Gastroesophageal sphincter (tissue), 4 donors: ENCODE results near the gene DMRTB1. TPM values are rescaled to one million over a fixed set of nuclear protein-coding genes. Genes with fewer than 3 reads are reported as not detected.

Experiments
- ATAC-seq: fragments of 150-250 bp; one replicate; pipeline ENCODE4 v1.9.1; 2016; ENCODE audit warnings: mild to moderate bottlenecking, moderate library complexity
- H3K27ac ChIP-seq, 4 donors: fragments of 200-600 bp; sonication (generic) in 3 of 4; 1 replicate in 3 of 4; 2 replicates in 1 of 4; pipeline ENCODE4 v1.5.1; 2016 to 2019
- H3K27me3 ChIP-seq: fragments of 200-600 bp; sonication (generic); one replicate; pipeline ENCODE4 v1.5.1; 2019
- H3K36me3 ChIP-seq, 2 donors: fragments of 200-600 bp; sonication (generic); one replicate each; pipeline ENCODE4 v1.5.1; 2019; ENCODE audit warnings: control low read depth in 1 of 2
- H3K4me1 ChIP-seq, 3 donors: fragments of 200-600 bp; sonication (generic); 1 replicate in 2 of 3; 2 replicates in 1 of 3; pipeline ENCODE4 v1.5.1; 2016 to 2019; ENCODE audit warnings: control low read depth in 2 of 3
- H3K4me3 ChIP-seq, 2 donors: fragments of 200-600 bp; sonication (generic); one replicate each; pipeline ENCODE4 v1.5.1; 2019; ENCODE audit warnings: mild to moderate bottlenecking in 1 of 2, moderate library complexity in 1 of 2
- H3K9me3 ChIP-seq, 3 donors: fragments of 200-600 bp; sonication (generic); one replicate each; pipeline ENCODE4 v1.5.1; 2017 to 2019; ENCODE audit warnings: control low read depth in 2 of 3
- EP300 ChIP-seq: sonication (generic); formaldehyde crosslinking; IDR thresholded peaks from one replicate; pipeline ENCODE4 v1.6.1; 2017; ENCODE audit warnings: antibody characterized with exemption, mild to moderate bottlenecking
- POLR2A ChIP-seq, 2 donors: fragments of 450-650 bp; IDR thresholded peaks; one replicate each; pipeline ENCODE4 v1.6.1; 2017; ENCODE audit warnings: antibody characterized with exemption in 2 of 2, mild to moderate bottlenecking in 2 of 2, moderate library complexity in 1 of 2
- POLR2AphosphoS5 ChIP-seq: sonication (generic); formaldehyde crosslinking; IDR thresholded peaks from one replicate; pipeline ENCODE4 v1.6.1; 2017; ENCODE audit warnings: antibody characterized with exemption
- WGBS, 2 donors: methylation state at CpG; one replicate each; pipeline ENCODE4 v1.1.5; 2018; ENCODE audit warnings: low coverage in 1 of 2; 5-methylcytosine and 5-hydroxymethylcytosine counted together
- total RNA-seq, 4 donors: library from RNA; depleted of rRNA; stranded (reverse); fragments of >200 nt; gene quantifications; one replicate each; pipeline ENCODE4 v1.1.0, GENCODE V29; 2016
- TF ChIP-seq, protein P1 (sequence below), 4 experiments: fragments of 200-600 bp in 2 of 4; fragments of 450-650 bp in 2 of 4; sonication (generic) in 1 of 4; IDR thresholded peaks; one replicate each; pipeline ENCODE4 v1.5.1; 2017 to 2019; ENCODE audit warnings: antibody characterized with exemption in 4 of 4, mild to moderate bottlenecking in 2 of 4, moderate library complexity in 2 of 4

DMRTB1 gene
- total RNA-seq, 4 donors from 2014 or later, result not detected

GRCh38 chr1:53421208-53421607, 38.0 kb upstream of the DMRTB1 start:
- no peak overlapping the region for H3K4me3 ChIP-seq
- 100% methylated on average over 1 of the region's 1 CpG; no CpG with 5 or more reads in 1 of the 2 donors for WGBS, 2 donors
- no peaks in the 10 kb centered on the region for H3K36me3 ChIP-seq
- ATAC-seq, result no peak
- no peak overlapping the region for H3K27ac ChIP-seq
- TF ChIP-seq POLR2A (IDR thresholded peaks at IDR 0.05), result no peak
- no peak for TF ChIP-seq POLR2AphosphoS5
- TF ChIP-seq, protein P1, sequence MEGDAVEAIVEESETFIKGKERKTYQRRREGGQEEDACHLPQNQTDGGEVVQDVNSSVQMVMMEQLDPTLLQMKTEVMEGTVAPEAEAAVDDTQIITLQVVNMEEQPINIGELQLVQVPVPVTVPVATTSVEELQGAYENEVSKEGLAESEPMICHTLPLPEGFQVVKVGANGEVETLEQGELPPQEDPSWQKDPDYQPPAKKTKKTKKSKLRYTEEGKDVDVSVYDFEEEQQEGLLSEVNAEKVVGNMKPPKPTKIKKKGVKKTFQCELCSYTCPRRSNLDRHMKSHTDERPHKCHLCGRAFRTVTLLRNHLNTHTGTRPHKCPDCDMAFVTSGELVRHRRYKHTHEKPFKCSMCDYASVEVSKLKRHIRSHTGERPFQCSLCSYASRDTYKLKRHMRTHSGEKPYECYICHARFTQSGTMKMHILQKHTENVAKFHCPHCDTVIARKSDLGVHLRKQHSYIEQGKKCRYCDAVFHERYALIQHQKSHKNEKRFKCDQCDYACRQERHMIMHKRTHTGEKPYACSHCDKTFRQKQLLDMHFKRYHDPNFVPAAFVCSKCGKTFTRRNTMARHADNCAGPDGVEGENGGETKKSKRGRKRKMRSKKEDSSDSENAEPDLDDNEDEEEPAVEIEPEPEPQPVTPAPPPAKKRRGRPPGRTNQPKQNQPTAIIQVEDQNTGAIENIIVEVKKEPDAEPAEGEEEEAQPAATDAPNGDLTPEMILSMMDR (IDR thresholded peaks at IDR 0.05), result no peak
- TF ChIP-seq EP300, result no peak
- peaks cover 51% of the 10 kb centered on the region for H3K27me3 ChIP-seq
- H3K4me1 ChIP-seq, result peaks cover 0 to 23% (median 0%) of the 10 kb centered on the region in 3 donors
- H3K9me3 ChIP-seq, result peaks cover 0 to 5% (median 0%) of the 10 kb centered on the region in 3 donors

DNA sequence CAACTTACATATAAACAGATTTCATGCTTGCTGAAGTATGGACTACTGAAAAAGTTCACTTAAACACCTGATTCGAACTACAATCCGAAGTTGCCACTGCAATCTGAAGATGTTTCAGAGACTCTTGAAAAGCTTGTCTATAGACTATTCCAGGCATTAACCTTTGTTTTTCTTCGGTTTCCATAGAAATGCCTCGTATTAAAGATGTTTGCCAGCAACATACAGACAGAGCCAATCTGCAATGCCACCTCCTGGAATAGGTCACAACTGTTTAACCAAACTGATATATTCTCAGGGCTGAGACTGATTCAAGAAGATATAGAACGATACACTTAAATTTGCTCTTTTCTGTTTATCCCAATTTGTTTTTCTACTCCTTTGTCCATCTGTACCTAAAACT, 28.9 kb upstream of the DMRTB1 start:
- peaks cover 28% of the 10 kb centered on the region for H3K27me3 ChIP-seq
- no peaks in the 10 kb centered on the region for H3K9me3 ChIP-seq
- no peaks in the 10 kb centered on the region for H3K4me1 ChIP-seq
- no peak overlapping the region for H3K27ac ChIP-seq
- TF ChIP-seq, protein P1 (IDR thresholded peaks at IDR 0.05), result no peak
- no peak for ATAC-seq
- H3K36me3 ChIP-seq, result no peaks in the 10 kb centered on the region
- H3K4me3 ChIP-seq, result no peak overlapping the region
- WGBS, 2 donors, result 39 to 54% methylated on average over 5 of the region's 5 CpGs

GRCh38 chr1:53430779-53431178, 28.4 kb upstream of the DMRTB1 start:
- H3K36me3 ChIP-seq, result no peaks in the 10 kb centered on the region
- no peaks in the 10 kb centered on the region for H3K9me3 ChIP-seq
- no peak for ATAC-seq
- H3K4me3 ChIP-seq, result no peak overlapping the region
- TF ChIP-seq, protein P1 (IDR thresholded peaks at IDR 0.05), result no peak
- no peak for TF ChIP-seq EP300
- TF ChIP-seq POLR2AphosphoS5, result no peak
- TF ChIP-seq POLR2A (IDR thresholded peaks at IDR 0.05), result no peak
- no peak overlapping the region for H3K27ac ChIP-seq
- no peaks in the 10 kb centered on the region for H3K4me1 ChIP-seq
- peaks cover 24% of the 10 kb centered on the region for H3K27me3 ChIP-seq

DNA sequence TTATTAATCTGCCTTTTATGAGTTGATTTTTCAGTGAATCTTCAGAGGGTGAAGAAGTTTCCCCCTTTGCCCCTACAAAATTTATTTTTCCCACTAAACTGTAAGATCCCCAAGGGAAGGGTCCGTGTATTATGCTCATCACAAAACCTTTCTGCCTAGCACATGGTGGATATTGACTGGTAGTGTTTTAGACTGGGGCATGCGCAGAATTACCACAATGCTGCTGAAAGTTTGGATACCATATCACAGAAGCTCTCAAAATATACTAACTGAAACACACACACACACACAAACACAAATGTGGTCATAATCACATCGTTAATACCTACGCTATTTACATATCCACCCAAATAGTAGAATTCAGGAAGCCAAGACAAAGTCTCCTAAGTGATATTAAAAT, 28.0 kb upstream of the DMRTB1 start:
- WGBS, 2 donors, result 69 to 82% methylated on average over 3 to 4 of the region's 4 CpGs

More for the DNA sequence above, 28.0 kb upstream of the DMRTB1 start:
- TF ChIP-seq, protein P1 (IDR thresholded peaks at IDR 0.05), result no peak
- TF ChIP-seq POLR2A (IDR thresholded peaks at IDR 0.05) (no peak), EP300 (no peak), POLR2AphosphoS5 (no peak)
- H3K4me1 ChIP-seq, result no peaks in the 10 kb centered on the region
- H3K4me3 ChIP-seq, result no peak overlapping the region
- no peaks in the 10 kb centered on the region for H3K36me3 ChIP-seq
- no peaks in the 10 kb centered on the region for H3K9me3 ChIP-seq
- ATAC-seq, result no peak
- peaks cover 23% of the 10 kb centered on the region for H3K27me3 ChIP-seq
- H3K27ac ChIP-seq, result no peak overlapping the region
